HG03103 (cell line): ENCODE data around the gene NUP188.
"Not testable (repeated sequence)": the region's sequence is repeated elsewhere in the genome, so short reads cannot be mapped to it uniquely, and the experiment has no call there.

Experiments
- ATAC-seq: cut with Tn5 transposase; IDR thresholded peaks from one replicate; pipeline ENCODE4 v1.9.1; 2021; ENCODE audit warnings: low read depth; ENCODE audit not compliant: unreplicated experiment

Gene NUP188

GRCh38 chr9:129026442-129027223 is 79.1 kb downstream of the NUP188 start:
- ATAC-seq, result no peak

GRCh38 chr9:129027224-129027684 is 79.8 kb downstream of the NUP188 start:
- ATAC-seq, result no peak

- ATAC-seq, result peak; percentile 18
Observed at GRCh38 chr9:129027685-129028191, 80.2 kb downstream of the NUP188 start.

- peak; percentile 73 for ATAC-seq
Observed at GRCh38 chr9:129028192-129028966, 80.9 kb downstream of the NUP188 start, which contains the start of gene SH3GLB2. SH3GLB2 (minus strand) TSS chr9:129028331; CDS start chr9:129028154, 177 bp downstream.

GRCh38 chr9:129030191-129030590 is 82.7 kb downstream of the NUP188 start:
- no peak for ATAC-seq

GRCh38 chr9:129031514-129031913 is 84.0 kb downstream of the NUP188 start:
- no peak for ATAC-seq

- ATAC-seq, result no peak
Observed at GRCh38 chr9:129032541-129033159, 85.2 kb downstream of the NUP188 start.

- ATAC-seq, result no peak
Observed at GRCh38 chr9:129033216-129033615, 85.7 kb downstream of the NUP188 start.

GRCh38 chr9:129035838-129036237 is 88.3 kb downstream of the NUP188 start:
- ATAC-seq, result not testable (repeated sequence)

- ATAC-seq, result peak; percentile 92
Observed at GRCh38 chr9:129036241-129036922, 88.9 kb downstream of the NUP188 start, which contains the start of gene MIGA2. MIGA2 (plus strand) TSS chr9:129036626; CDS start chr9:129040595, 3,969 bp downstream.

GRCh38 chr9:129036923-129037766 is 89.6 kb downstream of the NUP188 start:
- no peak for ATAC-seq

- ATAC-seq, result no peak
Observed at GRCh38 chr9:129037767-129038098, 90.2 kb downstream of the NUP188 start.

GRCh38 chr9:129038109-129038852 is 90.8 kb downstream of the NUP188 start:
- ATAC-seq, result no peak

- ATAC-seq, result no peak
Observed at GRCh38 chr9:129040113-129040643, 92.7 kb downstream of the NUP188 start.

- no peak for ATAC-seq
Observed at GRCh38 chr9:129042016-129042415, 94.5 kb downstream of the NUP188 start.

- ATAC-seq, result no peak
Observed at GRCh38 chr9:129052592-129052991, 105.1 kb downstream of the NUP188 start.

- ATAC-seq, result no peak
Observed at GRCh38 chr9:129053020-129053419, 105.5 kb downstream of the NUP188 start.

GRCh38 chr9:129054163-129054851 is 106.8 kb downstream of the NUP188 start:
- no peak for ATAC-seq
